ENCODE data around the gene DEUP1. TPM values are rescaled to one million over a fixed set of nuclear protein-coding genes. Genes with fewer than 3 reads are reported as not detected.
"Not testable (repeated sequence)": the region's sequence is repeated elsewhere in the genome, so short reads cannot be mapped to it uniquely, and the experiment has no call there.

The DEUP1 gene
- total and polyA plus RNA-seq, 2 donors (not counting 1 experiment from before 2014, with no cell fraction given) = not detected

- TF ChIP-seq CTCF (conservative IDR thresholded peaks at IDR 0.05 in 1 of 2, IDR thresholded peaks at IDR 0.05 in 1 of 2; ENCODE audit: low read depth in 1 of 2, low read length in 2 of 2) (no peak), EZH2 (IDR thresholded peaks at IDR 0.05; ENCODE audit: low read length, missing control alignments) (no peak)
- Histone ChIP-seq H3K9ac (ENCODE audit: insufficient read depth, low read length) (no peak overlapping the region), H2AFZ (ENCODE audit: low read length) (no peak overlapping the region), H3K9me3 (ENCODE audit: control insufficient read depth, insufficient read depth, low read depth, low read length) (no peaks in the 10 kb centered on the region), H3K27ac (ENCODE audit: insufficient read depth, low read length) (no peak overlapping the region), H3K4me2 (ENCODE audit: extremely low read depth, insufficient read depth, low read length) (no peak overlapping the region), H3K4me1 (ENCODE audit: control insufficient read depth, extremely low read depth, insufficient read depth, low read length) (no peaks in the 10 kb centered on the region), H3K36me3 (ENCODE audit: control insufficient read depth, insufficient read depth, low read length) (no peaks in the 10 kb centered on the region), H4K20me1 (ENCODE audit: control insufficient read depth, extremely low read depth, insufficient read depth, low read length) (no peaks in the 10 kb centered on the region), H3K27me3 (ENCODE audit: control insufficient read depth, insufficient read depth, low read length) (no peaks in the 10 kb centered on the region), H3K4me3 (replicated peaks in 1 of 4; ENCODE audit: control extremely low read depth in 1 of 4, insufficient read depth in 1 of 4, low read depth in 3 of 4, low read length in 4 of 4) (no peak overlapping the region), H3K79me2 (ENCODE audit: control insufficient read depth, insufficient read depth, low read length) (no peaks in the 10 kb centered on the region)
- DNase-seq (ENCODE audit: low read depth in 2 of 2) = peak in 1 of 2 donors; percentile 90
Observed at GRCh38 chr11:93444617-93445073, 114.1 kb downstream of the DEUP1 start.

- no peaks in the 10 kb centered on the region for H3K36me3 ChIP-seq (ENCODE audit: control insufficient read depth, insufficient read depth, low read length)
- H3K4me2 ChIP-seq (ENCODE audit: extremely low read depth, insufficient read depth, low read length) = no peak overlapping the region
- H2AFZ ChIP-seq (ENCODE audit: low read length) = no peak overlapping the region
- H3K4me1 ChIP-seq (ENCODE audit: control insufficient read depth, extremely low read depth, insufficient read depth, low read length) = no peaks in the 10 kb centered on the region
- H3K9me3 ChIP-seq (ENCODE audit: control insufficient read depth, insufficient read depth, low read depth, low read length) = no peaks in the 10 kb centered on the region
- no peaks in the 10 kb centered on the region for H4K20me1 ChIP-seq (ENCODE audit: control insufficient read depth, extremely low read depth, insufficient read depth, low read length)
- no peak for DNase-seq (ENCODE audit: low read depth in 2 of 2)
- H3K27ac ChIP-seq (ENCODE audit: insufficient read depth, low read length) = no peak overlapping the region
- no peak overlapping the region for H3K4me3 ChIP-seq (replicated peaks in 1 of 4; ENCODE audit: control extremely low read depth in 1 of 4, insufficient read depth in 1 of 4, low read depth in 3 of 4, low read length in 4 of 4)
- no peak for TF ChIP-seq CTCF (conservative IDR thresholded peaks at IDR 0.05 in 1 of 2, IDR thresholded peaks at IDR 0.05 in 1 of 2; ENCODE audit: low read depth in 1 of 2, low read length in 2 of 2)
- TF ChIP-seq EZH2 (IDR thresholded peaks at IDR 0.05; ENCODE audit: low read length, missing control alignments) = no peak
- no peaks in the 10 kb centered on the region for H3K27me3 ChIP-seq (ENCODE audit: control insufficient read depth, insufficient read depth, low read length)
- no peak overlapping the region for H3K9ac ChIP-seq (ENCODE audit: insufficient read depth, low read length)
- H3K79me2 ChIP-seq (ENCODE audit: control insufficient read depth, insufficient read depth, low read length) = no peaks in the 10 kb centered on the region
Observed at GRCh38 chr11:93458286-93458685, 127.7 kb downstream of the DEUP1 start.

GRCh38 chr11:93463666-93464065 is 133.1 kb downstream of the DEUP1 start:
- H3K4me2 ChIP-seq (ENCODE audit: extremely low read depth, insufficient read depth, low read length); H3K9me3 ChIP-seq (ENCODE audit: control insufficient read depth, insufficient read depth, low read depth, low read length); H2AFZ ChIP-seq (ENCODE audit: low read length); H3K9ac ChIP-seq (ENCODE audit: insufficient read depth, low read length); H3K27ac ChIP-seq (ENCODE audit: insufficient read depth, low read length); H4K20me1 ChIP-seq (ENCODE audit: control insufficient read depth, extremely low read depth, insufficient read depth, low read length); H3K4me3 ChIP-seq (replicated peaks in 1 of 4; ENCODE audit: control extremely low read depth in 1 of 4, insufficient read depth in 1 of 4, low read depth in 3 of 4, low read length in 4 of 4); H3K27me3 ChIP-seq (ENCODE audit: control insufficient read depth, insufficient read depth, low read length); H3K79me2 ChIP-seq (ENCODE audit: control insufficient read depth, insufficient read depth, low read length); H3K4me1 ChIP-seq (ENCODE audit: control insufficient read depth, extremely low read depth, insufficient read depth, low read length); H3K36me3 ChIP-seq (ENCODE audit: control insufficient read depth, insufficient read depth, low read length); DNase-seq (ENCODE audit: low read depth in 2 of 2): not testable (repeated sequence)
